HL-60 (cell line): ENCODE results near the gene PIGQ.

Experiments
- CTCF ChIP-seq: IDR thresholded peaks from one replicate; pipeline ENCODE4 v1.5.1; 2011; ENCODE audit warnings: low read length, control low read depth, inconsistent platforms; ENCODE audit not compliant: insufficient read depth
- GABPA ChIP-seq: IDR thresholded peaks from 2 replicates; pipeline ENCODE4 v1.6.1; 2012; ENCODE audit warnings: low read depth
- POLR2AphosphoS5 ChIP-seq: IDR thresholded peaks from 2 replicates; pipeline ENCODE4 v1.6.1; 2012; ENCODE audit warnings: low read depth
- REST ChIP-seq: IDR thresholded peaks from 2 replicates; pipeline ENCODE4 v1.6.1; 2012; ENCODE audit warnings: low read depth; ENCODE audit not compliant: insufficient replicate concordance

GRCh38 chr16:629833-630248 lies 60.1 kb downstream of the PIGQ start:
- TF ChIP-seq CTCF (no peak), POLR2AphosphoS5 (no peak), REST (no peak), GABPA (no peak)
